ENCODE data around the gene KIF6. TPM values are rescaled to one million over a fixed set of nuclear protein-coding genes. Genes with fewer than 3 reads are reported as not detected.

KIF6 gene
- total RNA-seq, 2 experiments from 2014 or later, result not detected

DNA sequence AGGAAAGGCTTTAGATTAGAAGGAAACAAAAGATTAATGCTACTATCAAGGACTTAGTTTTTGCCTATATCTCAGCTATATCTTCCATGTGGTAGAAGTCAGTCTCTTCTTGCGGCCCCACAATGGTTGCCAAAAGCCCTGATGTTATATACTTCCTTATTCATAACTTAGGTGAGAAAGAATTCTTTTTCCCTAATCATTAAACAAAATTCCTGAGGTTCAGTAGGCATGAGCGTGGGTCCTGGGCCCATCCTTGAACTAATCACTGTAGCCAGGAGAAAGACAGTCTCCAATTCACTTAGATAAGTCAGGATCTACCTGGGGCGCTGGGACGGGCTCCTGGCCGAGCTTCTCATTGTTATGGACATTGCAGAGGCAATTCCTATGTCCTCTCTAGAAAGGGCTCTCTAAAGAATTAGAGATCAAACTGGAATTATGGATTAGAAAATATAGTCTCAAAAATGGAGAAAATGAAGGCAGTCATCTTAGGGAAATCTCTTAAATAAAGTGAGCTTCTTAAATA lies 134.3 kb downstream of the KIF6 start:
- Mint-ChIP-seq H3K36me3 (ENCODE audit: low read depth) (no peaks in the 10 kb centered on the region), H3K9me3 (no peaks in the 10 kb centered on the region), H3K4me1 (no peaks in the 10 kb centered on the region), H3K27me3 (peaks cover 6% of the 10 kb centered on the region), H3K4me3 (no peak overlapping the region), H3K27ac (no peak overlapping the region)
- no peak for DNase-seq
- POLR2A ChIA-PET, result no interaction called here
- CTCF ChIA-PET, result interaction anchor here (1.3 kb wide), 1 partner anchor 124 kb away, joined by 3 read pairs; no protein-coding TSS in a partner anchor

DNA sequence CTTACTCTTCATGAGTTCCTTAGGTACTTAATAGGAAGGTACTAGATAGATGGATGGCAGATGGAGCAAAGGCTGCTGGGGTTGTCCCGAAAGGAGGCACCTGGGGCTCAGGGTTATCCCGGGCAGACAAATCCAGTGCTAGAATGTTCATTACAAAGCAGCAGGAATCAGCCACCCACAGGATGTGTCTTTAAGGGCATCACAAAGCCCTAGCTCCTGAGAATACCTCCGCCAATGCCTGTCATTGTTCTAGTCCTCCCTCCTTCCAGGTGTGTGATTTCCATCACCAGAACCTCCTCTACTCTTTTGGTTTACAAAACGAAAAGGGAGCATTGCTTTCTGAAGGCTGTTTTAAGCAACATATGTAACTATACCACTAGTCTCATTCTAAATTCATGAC lies 138.1 kb downstream of the KIF6 start:
- no peak for DNase-seq
- Mint-ChIP-seq H3K27me3 (peaks cover 6% of the 10 kb centered on the region), H3K36me3 (ENCODE audit: low read depth) (no peaks in the 10 kb centered on the region), H3K4me1 (no peaks in the 10 kb centered on the region), H3K27ac (no peak overlapping the region), H3K4me3 (no peak overlapping the region), H3K9me3 (no peaks in the 10 kb centered on the region)
- ChIA-PET CTCF (no interaction called here), POLR2A (no interaction called here)

DNA sequence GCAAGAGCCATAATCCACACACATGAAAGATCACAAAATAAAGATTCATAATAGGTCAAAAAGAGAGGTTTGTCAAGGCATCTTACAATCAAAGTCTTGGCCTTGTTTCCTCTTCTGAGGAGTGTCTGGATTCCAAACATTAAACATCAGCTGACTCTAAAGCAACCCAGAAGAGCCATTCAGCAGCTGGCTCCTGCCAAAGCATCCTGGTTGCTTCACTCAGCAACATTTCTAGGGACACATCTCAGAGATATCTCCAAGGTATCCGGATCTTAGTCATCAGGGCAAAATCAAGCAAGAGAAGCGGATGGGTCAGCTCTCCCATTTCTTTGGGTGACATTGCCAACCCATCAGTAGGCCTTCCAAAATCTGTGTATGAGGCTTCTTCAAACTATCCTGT lies 139.6 kb downstream of the KIF6 start:
- ChIA-PET CTCF (no interaction called here), POLR2A (no interaction called here)
- Mint-ChIP-seq H3K27ac (no peak overlapping the region), H3K4me3 (no peak overlapping the region), H3K27me3 (peaks cover 6% of the 10 kb centered on the region), H3K9me3 (no peaks in the 10 kb centered on the region), H3K4me1 (no peaks in the 10 kb centered on the region), H3K36me3 (ENCODE audit: low read depth) (no peaks in the 10 kb centered on the region)
- no peak for DNase-seq

DNA sequence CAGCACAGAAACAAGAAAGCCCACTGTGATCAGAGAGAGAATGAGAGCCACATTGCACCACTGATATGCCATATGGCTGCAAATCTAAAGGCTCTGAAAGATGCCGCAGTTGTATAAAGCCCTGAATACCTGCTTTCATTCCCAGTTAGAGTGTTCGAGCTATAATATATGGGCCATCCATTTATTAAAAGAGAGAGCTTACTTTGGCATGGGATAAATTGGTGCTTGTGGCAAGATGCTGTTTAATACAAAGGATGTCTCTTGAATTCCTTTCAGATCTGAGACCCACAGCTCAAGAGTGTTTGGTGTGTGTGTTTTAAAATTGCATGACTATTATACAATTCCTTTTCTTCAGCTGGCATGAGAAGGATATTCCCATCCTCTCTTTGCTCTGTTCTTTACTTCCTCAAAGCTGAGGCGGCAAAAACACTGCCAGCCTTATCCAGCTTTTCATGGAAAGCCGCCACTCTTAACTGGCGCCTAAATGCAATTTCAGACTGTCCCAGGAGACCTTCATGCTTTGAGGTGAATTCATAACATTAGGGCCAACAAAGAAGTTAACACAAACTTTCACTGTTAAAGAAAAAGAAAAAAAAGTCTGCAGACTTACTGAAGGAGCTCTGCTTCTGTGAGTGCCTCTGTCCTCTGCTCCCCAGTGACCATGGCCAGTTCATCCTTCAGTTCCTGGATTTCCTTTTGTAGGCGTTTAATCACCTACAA lies 147.6 kb downstream of the KIF6 start:
- ChIA-PET POLR2A (no interaction called here), CTCF (interaction anchor here (0.7 kb wide), 1 partner anchor 34 kb away, joined by 3 read pairs; no protein-coding TSS in a partner anchor)
- no peak for DNase-seq
- Mint-ChIP-seq H3K4me1 (no peaks in the 10 kb centered on the region), H3K36me3 (ENCODE audit: low read depth) (no peaks in the 10 kb centered on the region), H3K9me3 (no peaks in the 10 kb centered on the region), H3K4me3 (no peak overlapping the region), H3K27ac (no peak overlapping the region), H3K27me3 (peaks cover 5% of the 10 kb centered on the region)

DNA sequence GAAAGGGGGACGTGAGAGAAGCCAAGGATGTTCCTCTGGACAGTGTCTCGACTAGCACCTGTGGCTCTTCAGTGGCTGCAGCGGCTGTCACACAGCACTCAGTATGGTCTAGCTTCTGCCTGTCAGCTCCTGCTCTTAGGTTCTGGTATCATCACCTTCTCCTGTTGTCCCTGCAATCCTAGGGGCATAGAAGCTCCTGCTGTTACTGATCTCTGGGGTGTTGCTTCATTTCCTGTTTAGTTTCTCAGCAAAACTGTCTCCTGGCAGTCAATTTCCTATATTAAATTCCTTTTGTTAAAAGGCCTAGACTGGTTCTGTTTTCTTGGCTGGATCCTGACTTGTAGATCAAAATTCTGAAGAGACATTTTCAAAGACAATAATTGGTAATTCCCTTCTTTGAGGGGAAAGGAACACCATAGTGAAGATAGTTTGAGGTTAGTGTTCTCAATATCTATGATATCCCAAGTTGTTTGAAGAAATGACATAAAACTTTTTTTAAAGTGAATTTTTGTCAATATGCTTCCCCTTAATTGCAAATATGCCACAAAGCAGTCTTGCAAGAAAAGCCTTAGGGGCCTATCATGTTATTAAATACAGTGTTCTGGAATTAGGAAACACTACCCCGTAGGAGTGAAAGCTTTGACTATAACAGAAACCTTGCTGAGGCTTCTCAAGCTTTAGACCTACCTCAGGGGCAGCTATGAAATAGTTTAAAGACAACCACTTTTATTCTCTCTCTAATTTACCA lies 148.5 kb downstream of the KIF6 start:
- Mint-ChIP-seq H3K27ac (no peak overlapping the region), H3K4me3 (no peak overlapping the region), H3K4me1 (no peaks in the 10 kb centered on the region), H3K36me3 (ENCODE audit: low read depth) (no peaks in the 10 kb centered on the region), H3K27me3 (peaks cover 3% of the 10 kb centered on the region), H3K9me3 (no peaks in the 10 kb centered on the region)
- POLR2A ChIA-PET, result no interaction called here
- no peak for DNase-seq
- CTCF ChIA-PET, result no interaction called here

DNA sequence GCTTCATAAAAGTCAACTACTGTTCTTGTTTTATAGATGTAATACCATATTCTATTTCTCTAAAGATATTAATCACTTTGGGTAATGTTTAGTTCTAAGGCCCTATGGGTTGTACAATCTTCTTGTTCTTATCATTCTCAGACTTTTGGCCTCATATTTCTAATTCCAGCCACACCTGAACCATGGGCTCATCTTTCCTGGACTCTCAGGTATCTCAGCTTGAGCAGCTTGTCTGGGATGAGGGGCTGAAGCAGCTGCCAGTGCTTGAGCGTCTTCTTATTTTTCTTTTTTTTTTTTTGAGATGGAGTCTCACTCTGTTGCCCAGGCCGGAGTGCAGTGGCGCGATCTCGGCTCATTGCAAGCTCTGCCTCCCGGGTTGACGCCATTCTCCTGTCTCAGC lies 150.2 kb downstream of the KIF6 start:
- H3K4me3 Mint-ChIP-seq, result no peak overlapping the region
- POLR2A ChIA-PET, result no interaction called here
- peaks cover 12% of the 10 kb centered on the region for H3K27me3 Mint-ChIP-seq
- no peak for DNase-seq
- no peak overlapping the region for H3K27ac Mint-ChIP-seq
- no peaks in the 10 kb centered on the region for H3K9me3 Mint-ChIP-seq
- no peaks in the 10 kb centered on the region for H3K36me3 Mint-ChIP-seq (ENCODE audit: low read depth)
- CTCF ChIA-PET, result no interaction called here
- no peaks in the 10 kb centered on the region for H3K4me1 Mint-ChIP-seq

DNA sequence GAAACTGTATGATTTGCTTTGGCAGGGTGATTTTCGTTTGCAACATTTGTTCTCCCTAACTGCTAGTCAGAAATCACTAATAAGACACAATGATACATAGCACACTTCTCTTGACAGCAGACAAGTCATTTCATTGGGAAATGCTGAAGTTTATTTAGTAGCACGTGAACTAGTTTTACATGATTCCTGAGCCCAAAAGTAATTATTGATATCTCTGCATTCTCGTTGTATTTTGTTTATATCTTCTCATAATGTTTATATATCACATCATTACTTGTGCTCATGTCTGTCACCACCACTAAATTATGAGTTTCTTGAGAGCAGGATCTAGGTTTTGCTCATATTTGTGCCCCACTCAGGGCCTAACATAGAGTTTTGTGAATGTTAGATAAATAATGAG lies 151.7 kb downstream of the KIF6 start:
- H3K27me3 Mint-ChIP-seq, result peaks cover 9% of the 10 kb centered on the region
- H3K36me3 Mint-ChIP-seq (ENCODE audit: low read depth), result no peaks in the 10 kb centered on the region
- H3K9me3 Mint-ChIP-seq, result no peaks in the 10 kb centered on the region
- no peak overlapping the region for H3K27ac Mint-ChIP-seq
- no peak overlapping the region for H3K4me3 Mint-ChIP-seq
- no peaks in the 10 kb centered on the region for H3K4me1 Mint-ChIP-seq
- ChIA-PET POLR2A (no interaction called here), CTCF (no interaction called here)
- DNase-seq, result no peak

DNA sequence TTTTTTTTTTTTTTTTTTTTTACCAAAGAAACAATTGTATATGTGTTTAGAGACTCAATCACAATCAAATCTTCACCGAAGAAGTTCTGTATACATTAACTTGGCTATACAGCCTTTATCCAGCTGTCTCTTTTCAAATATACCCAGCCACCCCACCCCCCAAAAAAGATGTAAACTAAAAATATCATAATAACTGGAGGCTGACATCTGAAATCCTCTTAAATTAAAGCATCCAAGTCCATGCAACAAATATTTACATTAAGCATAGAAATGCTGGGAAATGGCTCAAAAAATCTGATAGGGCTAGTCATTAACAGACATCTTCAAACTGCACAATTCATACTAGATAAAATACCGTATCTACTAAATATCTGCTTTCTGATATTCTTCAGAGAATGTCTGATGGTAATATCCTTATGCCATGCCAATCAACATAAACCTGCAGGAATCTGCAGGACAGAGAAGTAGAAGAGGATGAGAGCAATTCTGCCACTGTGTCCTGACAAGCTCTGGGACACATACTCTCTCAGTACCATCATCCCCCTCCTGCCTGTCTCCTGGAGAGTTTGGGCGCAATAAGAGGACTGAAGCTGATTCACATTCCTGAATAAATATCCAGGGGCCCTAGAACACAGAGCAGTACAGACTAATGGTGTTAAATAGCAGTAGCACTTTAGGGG lies 152.4 kb downstream of the KIF6 start:
- ChIA-PET POLR2A (no interaction called here), CTCF (no interaction called here)
- Mint-ChIP-seq H3K36me3 (ENCODE audit: low read depth) (no peaks in the 10 kb centered on the region), H3K4me1 (no peaks in the 10 kb centered on the region), H3K27ac (no peak overlapping the region), H3K9me3 (no peaks in the 10 kb centered on the region), H3K27me3 (peaks cover 9% of the 10 kb centered on the region), H3K4me3 (no peak overlapping the region)
- no peak for DNase-seq

DNA sequence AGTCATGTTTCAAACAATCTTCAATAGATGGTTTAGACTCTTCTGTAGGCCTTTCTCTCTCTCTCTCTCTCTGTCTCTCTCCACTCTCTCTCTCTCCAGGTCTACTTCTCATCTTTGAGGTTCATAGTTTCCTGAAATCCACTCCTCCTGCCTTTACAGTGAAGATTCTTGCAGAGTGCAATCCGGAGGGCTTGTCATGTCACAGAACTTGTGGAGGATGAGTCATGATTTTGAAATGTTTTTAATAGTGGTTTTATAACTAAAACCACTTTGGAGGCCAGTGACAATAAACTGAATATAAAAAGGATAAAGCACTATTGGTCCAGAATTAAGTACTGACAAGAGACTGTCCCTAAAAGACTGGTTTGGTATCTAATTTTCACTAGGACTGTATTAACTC lies 156.3 kb downstream of the KIF6 start:
- H3K36me3 Mint-ChIP-seq (ENCODE audit: low read depth), result no peaks in the 10 kb centered on the region
- ChIA-PET CTCF (no interaction called here), POLR2A (no interaction called here)
- H3K4me3 Mint-ChIP-seq, result no peak overlapping the region
- H3K9me3 Mint-ChIP-seq, result no peaks in the 10 kb centered on the region
- DNase-seq, result no peak
- H3K4me1 Mint-ChIP-seq, result no peaks in the 10 kb centered on the region
- peaks cover 15% of the 10 kb centered on the region for H3K27me3 Mint-ChIP-seq
- no peak overlapping the region for H3K27ac Mint-ChIP-seq

DNA sequence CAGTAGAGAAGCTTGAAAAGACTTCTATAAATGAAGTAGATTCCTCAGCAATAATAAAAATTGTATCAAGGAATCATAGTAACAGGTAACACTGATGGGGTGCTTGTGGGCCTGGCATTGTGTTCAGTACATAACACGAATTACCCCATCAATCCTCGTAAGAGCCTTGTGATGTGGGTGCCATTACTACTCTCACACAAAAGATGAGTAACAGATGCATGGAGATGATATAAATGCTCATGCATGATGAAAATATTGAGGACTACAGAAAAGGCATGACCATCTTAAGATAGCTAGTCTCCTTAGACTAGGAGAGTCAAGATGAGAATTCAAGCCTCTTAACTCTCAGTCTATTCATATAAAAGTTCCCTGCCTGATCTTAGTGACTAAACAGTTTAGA lies 158.1 kb downstream of the KIF6 start:
- Mint-ChIP-seq H3K4me3 (no peak overlapping the region), H3K4me1 (no peaks in the 10 kb centered on the region)
- CTCF ChIA-PET, result no interaction called here

DNA sequence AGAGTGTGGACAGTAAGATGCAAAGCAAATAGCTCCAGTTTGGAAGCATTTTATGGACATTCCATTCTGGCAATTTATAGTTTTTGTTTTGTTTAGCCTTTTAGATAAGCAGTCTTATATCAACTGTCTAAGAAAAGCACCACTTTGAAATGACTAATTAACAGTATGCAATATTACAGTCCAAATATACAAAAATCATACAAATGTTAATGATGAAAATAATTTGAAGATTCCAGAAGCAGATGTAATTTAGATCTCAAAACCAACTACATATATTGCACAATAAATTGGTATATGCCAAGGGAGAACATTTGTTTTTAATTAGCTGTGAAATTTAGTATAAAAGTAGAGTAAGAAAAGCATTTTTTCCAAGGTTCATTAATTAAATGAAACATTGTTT lies 158.8 kb downstream of the KIF6 start:
- ChIA-PET CTCF (no interaction called here), POLR2A (no interaction called here)
- Mint-ChIP-seq H3K4me1 (no peaks in the 10 kb centered on the region), H3K27ac (no peak overlapping the region), H3K36me3 (ENCODE audit: low read depth) (no peaks in the 10 kb centered on the region), H3K4me3 (no peak overlapping the region), H3K27me3 (peaks cover 19% of the 10 kb centered on the region), H3K9me3 (no peaks in the 10 kb centered on the region)
- DNase-seq, result no peak

More for the DNA sequence above, 158.1 kb downstream of the KIF6 start:
- Mint-ChIP-seq H3K9me3 (no peaks in the 10 kb centered on the region), H3K27ac (no peak overlapping the region), H3K27me3 (peaks cover 21% of the 10 kb centered on the region), H3K36me3 (ENCODE audit: low read depth) (no peaks in the 10 kb centered on the region)
- DNase-seq, result no peak
- POLR2A ChIA-PET, result no interaction called here

DNA sequence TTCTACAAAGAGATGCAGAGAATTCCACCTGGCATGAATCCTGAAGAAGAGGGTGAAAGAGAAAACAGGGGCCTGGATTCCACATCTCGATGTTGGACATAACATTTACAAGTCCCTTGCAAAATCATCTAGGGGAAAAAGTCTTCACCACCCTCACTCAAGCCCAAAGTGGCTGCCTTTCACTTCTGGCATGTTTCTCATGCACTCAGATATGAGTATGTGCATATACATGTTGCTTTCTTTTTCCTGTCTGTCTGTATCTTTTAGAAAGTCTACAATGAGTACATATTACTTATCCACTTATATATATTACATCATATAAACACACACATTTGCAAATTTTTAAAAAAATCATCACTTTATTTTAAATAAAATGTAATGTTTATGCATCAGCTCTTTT lies 159.3 kb downstream of the KIF6 start:
- CTCF ChIA-PET, result no interaction called here
- DNase-seq, result no peak
- H3K4me1 Mint-ChIP-seq, result no peaks in the 10 kb centered on the region
- H3K27ac Mint-ChIP-seq, result no peak overlapping the region
- POLR2A ChIA-PET, result no interaction called here
- no peak overlapping the region for H3K4me3 Mint-ChIP-seq
- H3K9me3 Mint-ChIP-seq, result no peaks in the 10 kb centered on the region
- H3K27me3 Mint-ChIP-seq, result peaks cover 14% of the 10 kb centered on the region
- H3K36me3 Mint-ChIP-seq (ENCODE audit: low read depth), result no peaks in the 10 kb centered on the region

DNA sequence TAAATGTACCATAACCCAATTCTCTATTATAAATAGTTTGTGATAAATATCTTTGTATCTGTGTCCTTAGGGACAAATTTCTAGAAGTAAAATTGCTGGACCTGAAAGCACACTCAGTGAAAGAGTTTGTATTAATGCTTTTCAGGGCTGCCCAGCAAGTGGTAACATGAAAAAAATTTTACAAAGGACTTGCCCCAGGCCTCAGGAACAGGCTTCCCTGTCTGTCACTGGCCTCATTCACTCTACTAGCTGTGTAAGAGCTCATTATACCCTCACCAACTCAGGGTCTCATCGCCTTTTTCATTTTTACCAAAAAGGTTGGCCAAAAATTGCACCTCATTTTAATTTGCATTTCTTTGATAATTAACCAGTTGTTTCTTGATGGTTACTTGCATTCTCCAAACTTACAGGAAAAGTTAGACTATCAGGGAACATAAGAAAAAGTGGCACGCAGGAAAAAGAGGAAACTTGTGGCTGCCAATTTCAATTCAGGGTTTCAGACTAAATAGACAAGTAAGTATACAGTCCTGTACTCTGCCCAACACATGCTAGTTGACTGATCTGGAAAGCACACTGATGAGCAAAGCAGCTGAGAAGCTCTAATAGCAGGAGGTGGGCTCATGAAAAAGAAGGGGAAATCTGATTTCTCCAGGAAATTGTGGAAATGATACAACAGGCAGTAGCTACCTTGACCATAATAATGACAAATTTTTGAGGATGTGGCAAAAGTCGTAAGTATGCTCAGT lies 161.5 kb downstream of the KIF6 start:
- Mint-ChIP-seq H3K4me1 (no peaks in the 10 kb centered on the region), H3K27me3 (peaks cover 12% of the 10 kb centered on the region), H3K36me3 (ENCODE audit: low read depth) (no peaks in the 10 kb centered on the region), H3K27ac (no peak overlapping the region), H3K4me3 (no peak overlapping the region), H3K9me3 (no peaks in the 10 kb centered on the region)
- ChIA-PET CTCF (no interaction called here), POLR2A (no interaction called here)
- DNase-seq, result no peak

Measured in activated CD4-positive, alpha-beta T cell treated with anti-CD3 and anti-CD28 coated beads, Interleukin-2, amount 10 ng/mL, durations not matched to agents 7 days and 5 days (primary cell).